Mucosa of descending colon (tissue), 3 donors: ENCODE measurements around the gene NDUFV3. TPM values are rescaled to one million over a fixed set of nuclear protein-coding genes. Genes with fewer than 3 reads are reported as not detected.
"Not testable (repeated sequence)": the region's sequence is repeated elsewhere in the genome, so short reads cannot be mapped to it uniquely, and the experiment has no call there.

Experiments
- ATAC-seq: fragments of 200-7000 bp; cut with Tn5 transposase; one replicate; pipeline ENCODE4 v1.9.1; 2020; ENCODE audit warnings: mild to moderate bottlenecking, moderate library complexity
- DNase-seq, 3 donors: peaks; one replicate each; pipeline ENCODE4 v3.0.0-alpha.2; 2020
- H3K36me3 ChIP-seq: fragments of 200-600 bp; one replicate; pipeline ENCODE4 v1.8.0; 2021; ENCODE audit warnings: low read depth, mild to moderate bottlenecking
- H3K4me1 ChIP-seq: fragments of 200-600 bp; one replicate; pipeline ENCODE4 v1.8.0; 2021; ENCODE audit warnings: low read depth, mild to moderate bottlenecking
- H3K4me3 ChIP-seq: fragments of 200-600 bp; one replicate; pipeline ENCODE4 v1.8.0; 2021; ENCODE audit warnings: mild to moderate bottlenecking
- H3K9me3 ChIP-seq: fragments of 200-600 bp; one replicate; pipeline ENCODE4 v1.8.0; 2021; ENCODE audit warnings: mild to moderate bottlenecking
- intact Hi-C, 2 donors: fragments of 100-400 bp; cut with DNase I in 1 of 2; cut with micrococcal nuclease in 1 of 2; formaldehyde crosslinking; loops; one replicate each; pipeline versions ENCODE4 v1.11.0 to v1.11.1; 2022; cut with DNase I, micrococcal nuclease
- total RNA-seq, 3 donors: library from RNA; stranded (reverse); fragmentation: NEBNext Ultra II Directional in 2 of 3; extraction: Animal tissue kit (Norgen Biotek cat#: 25700) in 2 of 3; gene quantifications; one replicate each; pipeline versions ENCODE4 v1.2.1 to v1.2.4, GENCODE V29; 2021 to 2023
- TF ChIP-seq, protein P1 (sequence below): fragments of 200-600 bp; IDR thresholded peaks from one replicate; pipeline ENCODE4 v1.8.0; 2022; ENCODE audit warnings: antibody characterized with exemption, mild to moderate bottlenecking
- donor health status: DM: no; HTN: no; CAD: no; lungs with moderate emphysema.
- donor health status: DM: no; HTN: no; CAD: no.
- donor health status: DM: no; HTN: yes; CAD: no.

NDUFV3 gene
- total RNA-seq, 3 donors from 2014 or later, result 36.9 to 54.4 (median 38.5) TPM

DNA sequence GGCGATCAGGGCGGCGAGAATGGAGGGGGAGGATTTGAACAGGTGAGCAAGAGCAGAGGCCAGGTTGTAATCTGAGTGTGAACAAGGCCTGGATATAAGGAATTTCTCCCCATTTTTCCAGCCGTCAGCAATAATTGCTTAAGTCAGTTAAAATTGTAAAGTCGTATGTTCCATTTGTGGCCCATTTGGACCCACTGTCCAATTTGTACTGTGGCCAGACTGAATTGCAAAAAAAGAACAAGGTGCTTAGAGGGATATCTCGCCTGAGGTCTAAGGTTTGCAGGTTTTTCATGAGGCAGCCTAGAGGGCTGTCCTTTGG is 31.3 kb downstream of the NDUFV3 start:
- Histone ChIP-seq H3K4me3 (no peak overlapping the region), H3K36me3 (no peaks in the 10 kb centered on the region), H3K4me1 (peaks cover 7% of the 10 kb centered on the region), H3K9me3 (no peaks in the 10 kb centered on the region)
- TF ChIP-seq, protein P1, sequence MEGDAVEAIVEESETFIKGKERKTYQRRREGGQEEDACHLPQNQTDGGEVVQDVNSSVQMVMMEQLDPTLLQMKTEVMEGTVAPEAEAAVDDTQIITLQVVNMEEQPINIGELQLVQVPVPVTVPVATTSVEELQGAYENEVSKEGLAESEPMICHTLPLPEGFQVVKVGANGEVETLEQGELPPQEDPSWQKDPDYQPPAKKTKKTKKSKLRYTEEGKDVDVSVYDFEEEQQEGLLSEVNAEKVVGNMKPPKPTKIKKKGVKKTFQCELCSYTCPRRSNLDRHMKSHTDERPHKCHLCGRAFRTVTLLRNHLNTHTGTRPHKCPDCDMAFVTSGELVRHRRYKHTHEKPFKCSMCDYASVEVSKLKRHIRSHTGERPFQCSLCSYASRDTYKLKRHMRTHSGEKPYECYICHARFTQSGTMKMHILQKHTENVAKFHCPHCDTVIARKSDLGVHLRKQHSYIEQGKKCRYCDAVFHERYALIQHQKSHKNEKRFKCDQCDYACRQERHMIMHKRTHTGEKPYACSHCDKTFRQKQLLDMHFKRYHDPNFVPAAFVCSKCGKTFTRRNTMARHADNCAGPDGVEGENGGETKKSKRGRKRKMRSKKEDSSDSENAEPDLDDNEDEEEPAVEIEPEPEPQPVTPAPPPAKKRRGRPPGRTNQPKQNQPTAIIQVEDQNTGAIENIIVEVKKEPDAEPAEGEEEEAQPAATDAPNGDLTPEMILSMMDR, result no peak
- no peak for DNase-seq
- ATAC-seq, result no peak
- intact Hi-C loops, result no loop called here

DNA sequence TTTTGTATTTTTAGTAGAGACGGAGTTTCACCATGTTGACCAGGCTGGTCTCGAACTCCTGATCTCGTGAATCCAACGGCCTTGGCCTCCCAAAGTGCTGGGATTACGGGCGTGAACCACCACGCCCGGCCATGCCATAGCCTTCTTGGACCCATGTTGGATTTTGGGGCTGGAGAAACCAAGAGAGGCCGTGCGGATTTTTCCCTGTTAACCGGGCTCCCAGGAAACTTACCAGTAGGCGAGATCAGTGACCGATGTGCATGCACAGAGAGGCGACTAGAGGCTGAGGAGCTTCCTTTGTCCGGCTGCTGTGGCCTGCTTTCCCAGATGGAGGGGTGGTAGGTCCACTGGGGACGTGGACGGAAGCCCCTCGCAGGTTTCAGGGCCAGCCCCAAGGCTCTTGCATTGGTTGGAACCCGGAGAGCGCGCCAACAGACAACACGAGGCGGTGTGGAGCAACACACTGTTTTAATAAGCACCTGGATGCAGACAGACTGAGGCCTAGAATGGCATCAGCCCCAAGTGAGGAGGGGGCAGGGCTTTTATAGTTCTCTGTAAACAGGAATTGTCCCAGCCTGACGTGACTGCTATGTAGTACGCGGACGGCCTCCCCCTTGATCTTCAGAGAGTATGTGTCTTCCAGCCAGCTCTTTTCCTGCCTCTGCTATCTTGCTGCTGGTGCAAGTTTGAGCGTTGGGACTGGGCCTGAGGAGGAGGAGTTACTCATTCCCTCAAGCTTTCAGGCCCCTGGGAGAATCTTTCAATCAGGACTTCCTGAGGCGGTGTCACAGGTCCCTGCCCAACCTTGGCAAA is 32.2 kb downstream of the NDUFV3 start, which contains the start of gene ERVH48-1:
Gene ERVH48-1, minus strand, starts transcription at position 517 of the 813 bp plus-strand sequence. CDS start 6,624 bp downstream, outside the sequence.
- intact Hi-C loops, result no loop called here

DNA sequence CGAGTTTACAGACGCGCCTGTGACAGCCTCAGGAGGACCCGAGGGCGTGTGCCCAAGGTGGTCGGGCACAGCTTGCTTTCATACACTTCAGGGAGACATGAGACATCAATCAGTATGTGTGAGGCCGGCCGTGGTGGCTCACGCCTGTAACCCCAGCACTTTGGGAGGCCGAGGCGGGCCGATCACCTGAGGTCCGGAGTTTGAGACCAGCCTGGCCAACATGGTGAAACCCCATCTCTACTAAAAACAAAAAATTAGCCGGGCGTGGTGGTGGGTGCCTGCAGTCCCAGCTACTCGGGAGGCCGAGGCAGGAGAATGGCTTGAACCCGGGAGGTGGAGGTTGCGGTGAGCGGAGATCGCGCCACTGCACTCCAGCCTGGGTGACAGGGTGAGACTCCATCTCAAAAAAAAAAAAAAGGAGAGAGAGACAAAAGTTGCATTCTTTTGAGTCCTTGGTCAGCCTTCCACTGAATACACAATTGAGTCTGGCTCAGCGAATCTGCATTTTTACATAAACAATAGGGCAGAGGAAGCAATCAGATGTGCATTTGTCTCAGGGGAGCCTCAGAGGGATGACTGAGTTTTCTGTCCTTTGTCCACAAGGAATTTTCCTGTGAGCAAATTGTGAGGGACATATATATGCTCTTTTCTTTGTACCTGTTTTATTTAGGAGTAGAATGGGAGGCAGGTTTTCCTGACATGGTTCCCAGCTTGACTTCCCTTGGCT is 34.5 kb downstream of the NDUFV3 start:
- intact Hi-C loops, H3K9me3 ChIP-seq, H3K36me3 ChIP-seq, H3K4me1 ChIP-seq, DNase-seq, ATAC-seq, H3K4me3 ChIP-seq: not testable (repeated sequence)

More for the DNA sequence above, 32.2 kb downstream of the NDUFV3 start, which contains the start of gene ERVH48-1:
- DNase-seq (no peak), ATAC-seq (no peak)
- Histone ChIP-seq H3K36me3 (no peaks in the 10 kb centered on the region), H3K9me3 (no peaks in the 10 kb centered on the region), H3K4me3 (no peak within 1 kb of the TSS), H3K4me1 (peaks cover 7% of the 10 kb centered on the region)
- TF ChIP-seq, protein P1, result no peak

DNA sequence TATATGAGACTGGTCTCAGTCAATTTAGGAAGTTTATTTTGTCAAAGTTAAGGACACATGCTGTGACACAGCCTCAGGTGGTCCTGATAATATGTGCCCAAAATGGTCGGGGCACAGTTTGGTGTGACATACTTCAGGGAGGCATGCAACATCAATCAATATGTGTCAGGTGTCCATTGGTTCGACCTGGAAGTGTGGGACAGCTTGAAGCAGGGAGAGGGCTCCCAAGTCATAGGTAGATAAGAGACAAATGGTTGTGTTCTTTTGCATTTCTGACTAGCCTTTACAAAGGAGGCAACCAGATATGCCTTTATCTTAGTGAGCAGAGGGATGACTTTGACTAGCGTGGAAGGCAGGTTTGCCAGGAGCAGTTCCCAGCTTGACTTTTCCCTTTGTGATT is 36.9 kb downstream of the NDUFV3 start:
- no peaks in the 10 kb centered on the region for H3K9me3 ChIP-seq
- TF ChIP-seq, protein P1, result no peak
- ATAC-seq (no peak), DNase-seq (no peak)
- no peaks in the 10 kb centered on the region for H3K36me3 ChIP-seq
- intact Hi-C loops, result no loop called here
- H3K4me1 ChIP-seq, result no peaks in the 10 kb centered on the region
- no peak overlapping the region for H3K4me3 ChIP-seq

DNA sequence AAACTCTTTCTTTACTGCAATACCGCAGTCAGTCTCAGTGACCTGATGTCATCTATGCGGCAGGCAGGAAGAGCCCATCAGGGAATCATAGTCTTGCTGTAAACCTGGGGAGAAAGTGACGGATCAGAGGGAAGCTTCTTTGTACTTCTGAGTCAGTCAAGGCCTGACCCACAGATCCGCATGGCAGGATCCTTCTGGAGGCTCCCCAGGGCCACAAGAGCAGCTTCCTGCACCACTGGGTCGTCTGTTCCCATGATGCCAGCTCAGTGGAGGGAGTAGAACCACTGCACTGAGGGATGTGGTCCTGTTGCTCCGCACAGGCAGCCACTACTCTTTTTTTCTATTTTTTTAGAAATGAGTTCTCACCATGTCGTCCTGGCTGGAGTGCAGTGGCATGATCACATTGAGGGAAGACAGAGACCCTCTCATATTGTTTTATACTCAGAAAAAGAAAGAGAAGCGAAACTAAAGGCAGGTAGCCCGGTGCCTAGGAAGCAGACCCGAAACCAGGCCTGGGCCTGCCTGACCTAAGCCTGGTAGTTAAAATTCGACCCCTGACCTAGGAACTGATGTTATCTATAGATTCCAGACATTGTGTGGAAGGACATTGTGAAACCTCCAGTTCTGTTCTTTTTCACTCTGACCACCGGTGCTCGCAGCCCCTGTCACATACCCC is 38.6 kb downstream of the NDUFV3 start:
- intact Hi-C loops, result no loop called here
- Histone ChIP-seq H3K4me3 (no peak overlapping the region), H3K9me3 (no peaks in the 10 kb centered on the region), H3K36me3 (no peaks in the 10 kb centered on the region), H3K4me1 (no peaks in the 10 kb centered on the region)
- TF ChIP-seq, protein P1, result no peak
- DNase-seq, result no peak
- ATAC-seq, result no peak

DNA sequence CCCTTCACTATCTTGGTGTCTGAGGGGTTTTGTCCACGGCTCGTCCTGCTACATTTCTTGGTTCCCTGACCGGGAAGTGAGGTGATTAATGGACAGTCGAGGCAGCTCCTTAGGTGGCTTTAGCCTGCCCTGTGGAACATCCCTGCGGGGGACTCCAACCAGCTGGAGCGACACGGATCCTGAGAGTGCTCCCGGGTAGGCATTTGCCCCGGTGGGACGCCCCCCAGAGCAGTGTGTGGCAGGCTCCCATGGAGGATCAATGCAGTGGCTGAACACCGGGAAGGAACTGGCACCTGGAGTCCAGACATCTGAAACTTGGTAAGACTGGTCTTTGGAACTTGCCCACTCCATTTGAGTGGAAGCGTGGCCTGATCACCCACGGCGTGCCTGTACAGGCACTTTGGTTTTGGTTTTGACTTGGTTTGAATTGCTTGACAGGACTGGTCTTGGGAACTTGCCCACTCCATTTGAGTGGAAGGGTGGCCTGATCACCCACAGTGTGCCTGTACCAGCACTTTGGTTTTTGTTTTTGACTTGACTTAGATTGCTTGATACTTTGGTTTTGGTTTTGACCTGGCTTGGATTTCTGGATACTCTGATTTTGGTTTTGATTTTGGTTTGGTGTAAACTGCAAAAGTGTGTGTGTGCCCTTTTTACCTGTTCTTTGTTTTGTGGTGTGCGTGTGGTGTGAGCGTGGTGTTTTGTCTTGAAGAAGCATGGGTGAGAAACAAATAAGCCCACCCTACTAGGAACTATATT is 39.4 kb downstream of the NDUFV3 start:
- DNase-seq, H3K9me3 ChIP-seq, intact Hi-C loops, H3K4me3 ChIP-seq, ATAC-seq, H3K36me3 ChIP-seq, H3K4me1 ChIP-seq: not testable (repeated sequence)

DNA sequence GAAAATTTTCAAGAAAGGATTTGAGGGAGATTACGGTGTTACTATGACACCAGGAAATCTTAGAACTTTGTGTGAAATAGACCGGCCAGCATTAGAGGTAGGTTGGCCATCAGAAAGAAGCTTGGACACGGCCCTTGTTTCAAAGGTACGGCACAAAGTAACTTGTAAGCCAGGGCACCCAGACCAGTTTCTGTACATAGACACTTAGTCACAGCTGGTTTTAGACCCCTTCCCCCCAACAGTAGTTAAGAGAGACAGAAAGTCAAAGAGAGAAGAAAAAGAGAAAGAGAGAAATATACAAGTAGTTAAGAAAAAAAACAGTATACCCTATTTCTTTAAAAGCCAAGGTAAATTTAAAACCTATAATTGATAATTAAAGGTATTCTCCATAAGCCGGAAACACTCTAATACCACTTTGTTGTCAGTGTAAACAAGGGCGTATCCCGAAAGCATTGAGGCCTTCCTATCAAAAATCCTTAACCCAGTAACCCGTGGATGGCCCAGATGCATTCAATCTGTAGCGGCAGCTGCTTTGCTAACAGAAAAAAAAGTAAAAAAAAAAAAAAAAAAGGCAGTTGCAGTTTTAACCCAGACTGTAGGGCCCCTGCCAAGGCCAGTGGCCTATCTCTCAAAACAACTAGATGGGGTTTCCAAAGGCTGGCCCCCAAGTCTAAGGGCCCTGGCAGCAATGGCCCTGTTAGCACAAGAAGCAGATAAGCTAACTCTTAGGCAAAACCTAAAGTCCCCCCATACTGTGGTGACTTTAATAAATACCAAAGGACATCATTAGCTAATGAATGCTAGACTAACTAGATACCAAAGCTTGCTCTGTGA is 40.2 kb downstream of the NDUFV3 start:
- H3K36me3 ChIP-seq, DNase-seq, H3K9me3 ChIP-seq, H3K4me1 ChIP-seq, ATAC-seq, H3K4me3 ChIP-seq, intact Hi-C loops: not testable (repeated sequence)

DNA sequence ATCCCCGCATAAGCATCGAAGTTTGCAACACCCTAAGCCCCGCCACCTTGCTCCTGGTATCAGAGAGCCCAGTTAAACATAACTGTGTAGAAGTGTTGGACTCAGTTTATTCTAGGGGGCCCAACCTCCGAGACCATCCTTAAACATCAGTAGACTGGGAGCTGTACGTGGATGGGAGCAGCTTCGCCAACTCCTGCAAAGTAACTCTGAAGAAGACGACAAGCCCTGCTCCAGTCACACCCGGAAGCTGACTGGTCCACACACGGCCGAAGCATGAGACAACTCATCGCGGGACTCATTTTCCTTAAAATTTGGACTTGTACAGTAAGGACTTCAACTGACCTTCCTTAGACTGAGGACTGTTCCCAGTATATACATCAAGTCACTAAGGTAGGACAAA is 40.9 kb downstream of the NDUFV3 start:
- H3K36me3 ChIP-seq, intact Hi-C loops, DNase-seq, H3K9me3 ChIP-seq, H3K4me3 ChIP-seq, ATAC-seq, H3K4me1 ChIP-seq: not testable (repeated sequence)
